OCI-M2 (cell line): ENCODE measurements around the gene RAD9B.
A peak's percentile ranks its signal among the peaks of the same experiment; 100 is the strongest.
"Not testable (repeated sequence)": the region's sequence is repeated elsewhere in the genome, so short reads cannot be mapped to it uniquely, and the experiment has no call there.

Experiments used
- DNase-seq: peaks from one replicate; lab custom pipeline; 2025; ENCODE audit not compliant: unreplicated experiment; lab: John Stamatoyannopoulos, UW

The RAD9B gene

DNA sequence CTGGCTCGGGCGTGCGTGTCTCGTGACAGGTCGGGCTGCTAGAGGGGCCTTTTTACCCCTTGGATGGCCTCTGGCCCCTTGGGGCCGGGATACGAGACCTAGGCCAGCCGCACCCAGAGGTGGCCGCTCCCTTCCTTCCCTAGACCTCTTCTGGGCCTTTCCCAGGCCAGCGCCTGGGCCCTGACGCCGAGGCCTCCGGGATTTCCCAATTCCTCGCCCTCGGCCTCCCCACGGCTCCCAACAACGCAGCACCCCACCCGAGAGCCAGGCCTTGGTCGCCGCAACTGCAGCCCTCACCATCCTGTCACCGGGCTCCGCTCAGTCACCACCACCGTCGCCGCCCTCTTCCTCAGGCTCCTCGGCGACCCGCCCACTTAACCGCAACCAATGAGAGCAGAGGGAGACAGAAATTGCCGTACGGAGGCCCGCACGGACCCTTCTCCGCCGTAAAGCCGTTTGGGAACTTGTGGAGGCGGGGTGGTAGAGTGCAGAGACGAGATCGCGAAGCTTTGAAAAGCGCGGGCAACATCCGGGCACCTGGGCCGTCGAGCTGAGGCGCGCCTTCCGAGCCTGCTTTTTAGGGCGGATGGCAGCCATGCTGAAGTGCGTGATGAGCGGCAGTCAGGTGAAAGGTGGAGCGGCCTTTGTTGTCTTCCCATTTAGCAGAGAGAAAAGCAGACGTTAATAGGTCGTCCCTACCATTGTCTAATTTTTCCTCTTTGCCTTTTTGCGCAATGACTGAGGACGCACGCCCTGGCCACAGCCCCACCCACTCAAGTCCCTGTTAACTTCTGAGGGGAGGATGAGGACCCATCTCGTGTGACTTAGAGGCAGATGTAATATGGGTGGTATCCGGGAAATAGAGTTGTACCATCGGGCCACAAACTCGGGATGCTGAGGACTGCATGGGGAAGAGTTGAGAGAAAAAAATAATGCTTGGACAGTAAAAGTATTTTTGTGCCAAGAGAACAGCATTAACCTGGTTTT, at the start of gene RAD9B, which contains the start of gene VPS29:
RAD9B (plus strand) TSS at position 580 of the 987 bp plus-strand sequence; CDS start at position 587, 7 bp downstream.
VPS29 (minus strand) TSS at position 360 of the 987 bp plus-strand sequence; CDS start at position 300, 60 bp downstream.
- peak; percentile 68 for DNase-seq

GRCh38 chr12:110453569-110454296, 48.4 kb upstream of the RAD9B start:
- DNase-seq, result no peak

DNA sequence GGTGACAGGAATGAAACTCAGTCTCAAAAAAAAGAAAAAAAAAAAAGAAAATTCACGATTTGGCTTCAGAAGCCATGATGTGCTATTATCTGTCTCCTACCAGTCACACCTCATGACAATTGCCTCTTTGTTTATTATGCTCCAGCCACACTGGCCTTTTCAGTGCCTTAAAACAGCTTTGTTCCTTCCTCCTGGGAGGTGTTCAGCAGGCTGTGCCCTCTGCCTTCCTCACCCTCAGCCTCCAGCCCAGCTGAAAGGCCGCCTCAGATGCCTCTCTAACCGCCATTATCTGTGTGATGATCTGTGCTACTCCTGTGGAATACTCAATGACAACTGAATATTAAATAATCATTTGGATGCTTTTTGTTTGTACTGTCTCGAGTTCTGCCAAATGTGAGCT, 43.4 kb upstream of the RAD9B start:
- DNase-seq, result no peak

GRCh38 chr12:110461189-110461588, 40.9 kb upstream of the RAD9B start:
- not testable (repeated sequence) for DNase-seq

GRCh38 chr12:110465024-110465423, 37.1 kb upstream of the RAD9B start:
- no peak for DNase-seq

GRCh38 chr12:110465765-110466164, 36.4 kb upstream of the RAD9B start:
- DNase-seq, result not testable (repeated sequence)

- DNase-seq, result no peak
Observed at GRCh38 chr12:110466791-110467190, 35.3 kb upstream of the RAD9B start.

GRCh38 chr12:110467847-110468213, 34.3 kb upstream of the RAD9B start:
- DNase-seq, result no peak

- peak; percentile 85 for DNase-seq
Observed at GRCh38 chr12:110468214-110469048, 33.7 kb upstream of the RAD9B start, which contains the start of the genes FAM216A and GPN3. FAM216A (plus strand) TSS chr12:110468845; CDS start chr12:110468876, 31 bp downstream. GPN3 (minus strand) TSS chr12:110468257; CDS start chr12:110468203, 54 bp downstream.

DNA sequence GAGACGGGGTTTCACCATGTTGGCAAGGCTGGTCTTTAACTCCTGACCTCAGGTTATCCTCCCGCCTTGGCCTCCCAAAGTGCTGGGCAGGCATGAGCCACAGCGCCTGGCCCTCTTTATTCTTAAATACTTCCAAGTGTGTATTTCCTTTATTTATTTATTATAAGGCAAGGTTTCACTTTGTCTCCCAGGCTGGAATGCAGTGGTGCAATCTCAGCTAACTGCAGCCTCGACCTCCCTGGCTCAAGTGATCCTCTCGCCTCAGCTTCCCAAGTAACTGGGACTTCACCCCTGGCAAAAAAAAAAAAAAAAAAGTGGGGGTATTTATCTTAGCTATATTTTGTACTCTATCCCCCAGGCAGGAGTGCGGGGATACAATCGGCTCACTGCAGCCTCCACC, 26.7 kb upstream of the RAD9B start:
- no peak for DNase-seq

DNA sequence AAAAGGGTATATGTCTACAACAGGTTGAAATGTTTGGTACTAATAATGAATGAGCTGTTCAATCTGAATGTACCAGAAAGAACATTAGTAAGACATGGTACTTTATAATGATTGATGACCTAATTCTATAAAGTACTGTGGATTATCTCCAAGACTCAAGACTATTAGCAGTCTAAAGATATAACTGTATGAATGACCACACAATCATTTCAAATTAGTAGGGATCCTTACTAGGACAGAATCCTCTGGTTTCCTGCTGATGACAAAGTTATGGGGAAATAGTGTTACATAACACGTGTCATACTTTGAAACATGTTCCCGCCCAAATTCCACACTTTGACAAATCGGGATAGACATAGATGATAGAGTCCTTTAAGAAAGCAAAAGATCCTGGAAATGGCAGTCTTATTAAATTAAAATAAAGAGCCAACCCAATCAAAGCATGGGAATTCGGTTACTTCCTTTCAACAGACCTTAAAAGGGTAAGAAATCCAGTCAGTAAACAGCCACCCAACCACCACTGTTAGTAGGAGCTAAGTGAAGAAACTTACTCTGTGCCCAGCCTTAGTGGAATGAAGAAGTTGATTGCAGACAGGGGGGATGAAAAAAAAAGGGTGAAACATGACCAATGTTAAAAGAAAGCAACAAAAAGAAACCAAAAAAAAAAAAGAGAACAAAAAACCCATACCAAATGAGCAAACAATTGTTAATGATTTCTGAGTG, 3.0 kb upstream of the RAD9B start:
- no peak for DNase-seq

DNA sequence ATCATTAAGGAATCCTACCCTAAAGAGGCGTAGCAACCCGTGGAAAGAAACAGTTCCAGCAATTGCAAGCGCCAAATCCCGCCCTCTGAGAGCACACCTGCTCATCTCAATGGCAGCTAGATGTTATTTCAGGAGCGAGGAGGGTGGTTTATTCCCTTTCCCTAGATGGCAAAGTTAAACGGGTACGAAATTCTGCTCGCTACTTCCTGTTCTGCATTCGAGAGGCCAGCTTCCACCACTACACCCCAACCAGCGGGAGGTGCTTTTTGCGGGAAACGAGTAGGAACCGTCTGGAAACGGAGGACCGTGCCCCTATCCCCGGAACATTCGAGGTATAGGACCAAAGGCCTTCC, 756 bp upstream of the RAD9B start:
- no peak for DNase-seq

GRCh38 chr12:110503432-110503831, 1.3 kb downstream of the RAD9B start:
- no peak for DNase-seq

DNA sequence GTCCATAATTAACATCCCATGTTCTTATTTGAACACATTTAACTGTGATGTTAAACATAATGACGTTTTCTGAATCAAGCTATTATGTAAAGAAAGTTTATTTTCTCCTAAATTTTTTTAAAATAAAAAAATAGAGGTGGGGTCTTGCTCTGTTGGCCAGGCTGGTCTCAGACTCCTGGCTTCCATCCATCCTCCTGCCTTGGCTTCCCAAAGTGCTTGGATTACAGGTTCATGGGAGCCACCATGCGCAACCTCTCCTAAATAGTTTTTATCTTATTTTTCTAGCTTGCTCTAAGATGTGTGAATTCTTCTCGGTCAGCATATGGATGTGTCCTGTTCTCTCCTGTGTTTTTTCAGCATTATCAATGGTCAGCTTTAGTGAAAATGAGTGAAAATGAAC, 3.2 kb downstream of the RAD9B start:
- no peak for DNase-seq

- DNase-seq, result no peak
Observed at GRCh38 chr12:110508071-110508586, 6.0 kb downstream of the RAD9B start.

- no peak for DNase-seq
Observed at GRCh38 chr12:110513842-110514241, 11.7 kb downstream of the RAD9B start.

DNA sequence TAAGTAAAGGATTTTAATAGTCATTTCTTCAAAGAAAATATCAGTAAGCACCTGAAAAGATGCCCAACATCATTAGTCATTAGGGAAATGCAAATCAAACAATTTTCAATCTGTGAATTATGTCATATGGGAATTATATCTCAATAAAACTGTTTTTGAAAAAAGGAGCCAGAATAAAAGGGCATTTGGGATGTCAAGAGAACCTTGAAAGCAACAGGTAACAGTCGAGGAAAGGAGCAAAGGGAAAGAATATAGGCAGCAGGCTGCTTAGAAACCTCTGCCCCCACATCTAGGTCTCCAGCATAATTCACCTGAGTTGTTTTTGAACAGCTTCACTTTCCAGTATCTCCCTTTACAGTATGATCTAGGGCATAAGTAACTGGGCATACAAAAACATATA, 12.2 kb downstream of the RAD9B start:
- no peak for DNase-seq

GRCh38 chr12:110516995-110517394, 14.9 kb downstream of the RAD9B start:
- no peak for DNase-seq

- not testable (repeated sequence) for DNase-seq
Observed at GRCh38 chr12:110518014-110518413, 15.9 kb downstream of the RAD9B start.
